Measurements from ENCODE around the gene NPHP1.
"Not testable (repeated sequence)": the region's sequence is repeated elsewhere in the genome, so short reads cannot be mapped to it uniquely, and the experiment has no call there.

NPHP1 gene

DNA sequence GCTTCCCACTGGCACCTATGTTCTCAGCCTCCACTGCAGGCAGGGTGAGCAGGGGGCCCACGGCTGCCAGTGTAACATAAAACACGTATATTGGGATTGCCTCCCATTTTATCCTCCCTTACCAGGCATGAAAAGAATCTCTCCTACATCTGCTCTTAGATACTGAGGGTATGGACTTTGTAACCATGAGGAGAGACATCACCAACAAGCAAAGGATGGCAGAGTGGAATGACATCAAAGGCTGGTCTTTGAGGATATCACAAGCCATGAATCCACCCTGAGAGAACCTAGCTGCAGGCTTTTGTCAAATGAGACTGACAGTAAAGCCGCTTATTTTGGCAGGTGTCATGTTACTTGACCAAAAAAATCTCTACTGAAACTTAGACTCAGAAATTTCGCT lies 7.4 kb downstream of the NPHP1 start:
- no peak for DNase-seq (ENCODE audit: low spot score)

DNA sequence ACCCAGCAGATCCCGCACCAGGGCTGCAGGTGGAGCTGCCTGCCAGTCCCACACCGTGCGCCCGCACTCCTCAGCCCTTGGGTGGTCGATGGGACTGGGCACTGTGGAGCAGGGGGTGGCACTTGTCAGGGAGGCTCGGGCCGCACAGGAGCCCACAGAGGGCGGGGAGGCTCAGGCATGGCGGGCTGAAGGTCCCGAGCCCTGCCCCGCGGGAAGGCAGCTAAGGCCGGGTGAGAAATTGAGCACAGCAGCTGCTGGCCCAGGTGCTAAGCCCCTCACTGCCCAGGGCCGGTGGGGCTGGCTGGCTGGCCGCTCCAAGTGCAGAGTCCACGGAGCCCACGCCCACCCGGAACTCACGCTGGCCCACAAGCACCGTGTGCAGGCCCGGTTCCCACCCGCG lies 14.6 kb downstream of the NPHP1 start:
- not testable (repeated sequence) for DNase-seq (ENCODE audit: low spot score)

DNA sequence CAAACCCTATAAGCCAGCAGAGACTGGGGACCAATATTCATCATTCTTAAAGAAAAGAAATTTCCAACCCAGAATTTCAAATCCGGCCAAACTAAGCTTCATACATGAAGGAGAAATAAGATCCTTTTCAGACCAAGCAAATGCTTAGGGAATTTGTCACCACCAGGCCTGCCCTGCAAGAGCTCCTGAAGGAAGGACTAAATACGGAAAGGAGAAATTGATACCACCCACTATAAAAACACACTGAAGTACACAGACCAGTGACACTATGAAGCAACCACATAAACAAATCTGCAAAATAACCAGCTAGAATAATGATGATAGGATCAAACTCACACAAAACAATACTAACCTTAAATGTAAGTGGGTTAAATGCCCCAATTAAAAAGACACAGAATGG lies 22.4 kb downstream of the NPHP1 start:
- no peak for DNase-seq (ENCODE audit: low spot score)

DNA sequence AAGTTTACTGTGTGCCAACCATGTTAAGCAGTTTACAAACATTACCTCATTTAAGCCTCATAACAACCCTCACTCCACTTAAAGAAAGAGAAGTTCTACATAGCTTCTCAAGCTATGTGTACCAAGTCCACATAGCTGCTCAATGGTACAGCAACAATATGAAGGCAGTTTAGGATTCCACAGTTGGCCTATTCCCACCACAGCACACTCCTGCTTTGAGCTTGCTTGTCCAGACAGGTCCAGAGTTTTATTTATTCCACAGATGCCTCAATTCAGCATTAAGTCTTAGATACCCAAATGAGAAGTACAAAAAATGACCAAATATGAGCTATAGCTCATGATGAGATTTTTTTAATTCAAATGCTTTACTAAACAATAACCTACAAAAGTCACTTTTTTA lies 24.8 kb downstream of the NPHP1 start:
- no peak for DNase-seq (ENCODE audit: low spot score)

DNA sequence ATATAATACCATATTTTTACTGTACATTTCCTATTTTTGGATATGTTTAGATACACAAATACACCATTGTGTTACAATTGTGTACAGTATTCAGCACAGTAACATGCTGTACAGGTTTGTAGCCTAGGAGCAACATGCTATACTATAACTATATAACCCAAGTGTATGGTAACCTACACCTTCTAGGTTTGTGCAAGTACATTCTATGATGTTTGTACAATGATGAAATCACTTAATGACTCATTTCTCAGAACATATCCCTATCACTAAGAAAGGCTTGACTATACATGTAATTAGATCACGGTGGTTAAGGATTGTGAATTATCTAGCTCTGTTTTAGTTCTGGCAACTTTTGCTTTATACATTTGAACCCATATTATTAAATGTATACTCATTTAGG lies 31.3 kb downstream of the NPHP1 start:
- no peak for DNase-seq (ENCODE audit: low spot score)

DNA sequence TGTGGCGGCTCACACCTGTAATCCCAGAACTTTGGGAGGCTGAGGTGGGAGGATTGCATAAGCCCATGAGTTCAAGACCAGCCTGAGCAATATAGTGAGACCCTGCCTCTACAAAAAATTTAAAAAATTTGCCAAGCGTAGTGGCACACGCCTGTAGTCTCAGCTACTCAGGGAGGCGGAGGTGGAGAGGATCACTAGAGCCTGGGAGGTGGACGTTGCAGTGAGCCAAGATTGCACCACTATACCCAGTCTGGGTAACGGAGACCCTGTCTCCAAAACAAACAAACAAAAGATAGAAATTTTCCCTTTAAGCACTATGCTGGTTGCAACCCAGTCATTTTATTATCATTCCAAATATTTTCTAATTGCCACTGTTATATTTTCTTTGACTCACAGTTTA lies 32.3 kb downstream of the NPHP1 start:
- no peak for DNase-seq (ENCODE audit: low spot score)

DNA sequence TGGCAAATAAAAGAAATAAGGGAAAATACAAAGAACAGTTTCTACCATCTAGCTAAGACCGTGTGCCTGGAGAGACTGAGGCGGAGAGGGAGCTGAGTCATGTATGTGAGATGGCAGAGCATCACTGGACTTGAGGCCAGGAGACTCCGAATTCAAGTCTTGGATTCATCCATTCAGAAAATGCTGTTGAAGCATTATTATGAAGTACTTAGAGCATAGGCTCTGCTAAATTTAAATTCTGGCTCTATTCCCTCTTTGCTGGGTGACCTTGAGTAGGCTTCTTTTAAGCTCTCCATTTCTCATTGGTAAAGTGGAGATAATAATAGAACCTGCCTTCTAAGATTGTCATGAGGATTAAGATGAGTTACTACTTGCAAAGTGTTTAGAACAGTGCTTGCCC lies 34.7 kb downstream of the NPHP1 start:
- DNase-seq (ENCODE audit: low spot score): no peak

DNA sequence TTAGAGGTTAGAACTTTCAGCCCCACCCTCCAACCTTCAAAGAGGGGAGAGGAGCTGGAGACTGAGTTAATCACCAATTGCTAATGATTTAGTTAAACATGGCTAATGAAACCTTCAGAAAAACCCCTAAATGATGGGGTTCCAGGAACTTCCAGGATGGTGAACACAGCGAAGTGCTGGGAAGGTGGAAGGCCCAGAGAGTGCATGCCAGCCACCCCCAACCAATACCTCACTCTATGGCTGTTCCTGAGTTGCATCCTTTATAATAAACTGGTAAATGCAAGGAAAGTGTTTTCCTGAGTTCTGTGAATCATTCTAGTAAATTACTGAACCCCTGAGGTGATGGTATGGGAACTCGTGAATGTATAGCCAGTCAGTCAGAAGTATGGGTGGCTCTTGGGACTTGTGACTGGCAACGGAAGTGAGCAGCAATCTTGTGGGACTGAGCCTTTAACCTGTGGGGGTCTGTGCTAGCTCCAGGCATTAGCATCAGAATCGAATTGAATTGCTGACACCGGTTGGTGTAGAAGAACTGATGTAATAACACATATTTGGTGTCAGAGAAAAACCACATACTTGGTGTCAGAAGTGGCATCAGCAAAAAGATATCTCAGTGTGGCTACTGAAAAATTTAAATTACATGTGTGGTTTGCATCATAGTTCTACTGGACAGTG lies 37.4 kb downstream of the NPHP1 start:
- no peak for DNase-seq (ENCODE audit: low spot score)

DNA sequence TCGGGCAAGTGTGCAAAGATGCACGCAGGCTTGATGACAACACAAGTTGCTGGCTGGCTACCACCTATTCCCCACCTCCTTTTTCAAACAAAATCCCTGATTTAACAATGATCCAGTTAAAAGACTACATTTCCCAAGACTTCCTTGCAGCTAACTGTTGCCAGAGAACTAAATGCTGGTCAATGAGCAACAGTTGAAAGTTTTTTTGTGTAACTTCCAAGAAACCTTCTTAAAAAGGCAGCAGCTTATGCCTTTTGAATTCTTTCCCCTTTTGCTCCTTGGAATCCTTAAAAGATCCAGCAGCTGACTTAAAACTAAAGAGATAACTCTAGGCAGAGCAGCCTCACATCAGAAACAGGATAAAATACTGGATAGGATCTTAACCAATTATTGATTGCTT lies 38.5 kb downstream of the NPHP1 start:
- no peak for DNase-seq (ENCODE audit: low spot score)

DNA sequence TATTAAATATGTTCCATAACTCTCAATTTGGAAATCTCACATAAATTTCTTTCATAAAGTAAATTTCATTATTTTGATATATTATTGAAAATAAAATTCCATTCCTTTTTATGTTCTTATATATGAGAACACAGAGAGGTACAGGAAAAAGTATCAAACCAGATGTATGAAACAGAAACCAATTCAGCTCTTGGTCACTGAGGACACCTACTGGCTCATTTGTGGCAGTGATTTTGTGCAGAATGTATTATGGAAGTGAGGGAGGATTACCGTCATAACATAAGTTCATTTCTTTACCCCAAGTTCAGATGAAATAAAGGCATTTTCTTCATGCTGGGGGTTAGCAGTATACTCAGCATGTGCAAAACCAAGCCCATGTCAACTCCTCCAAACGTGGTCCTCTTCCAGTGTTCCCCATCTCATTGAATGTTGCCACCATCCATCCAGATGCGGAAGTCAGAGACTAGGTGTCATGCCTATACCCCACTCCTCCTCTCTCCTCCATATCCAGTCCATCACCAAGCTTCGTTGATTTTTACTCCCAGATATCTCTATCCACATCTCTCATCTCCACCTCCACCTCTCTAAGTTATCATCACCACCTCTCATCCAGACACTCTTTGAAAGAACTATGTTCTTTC lies 47.5 kb downstream of the NPHP1 start:
- DNase-seq (ENCODE audit: low spot score): no peak

DNA sequence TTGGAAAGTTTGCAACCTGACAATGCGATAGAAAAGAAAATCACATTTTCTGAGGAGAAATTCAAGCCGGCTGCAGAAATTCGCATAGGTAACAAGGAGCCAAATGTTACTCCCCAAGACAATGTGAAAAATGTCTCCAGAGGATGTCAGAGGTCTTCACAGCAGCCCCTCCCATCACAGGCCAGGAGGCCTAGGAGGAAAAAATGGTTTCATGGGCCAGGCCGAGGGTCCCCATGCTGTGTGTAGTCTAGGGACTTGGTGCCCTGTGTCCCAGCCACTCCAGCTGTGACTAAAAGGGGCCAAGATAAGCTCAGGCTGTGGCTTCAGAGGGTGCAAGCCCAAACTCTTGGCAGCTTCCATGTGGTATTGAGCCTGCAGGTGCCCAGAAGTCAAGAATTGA lies 50.0 kb downstream of the NPHP1 start:
- DNase-seq (ENCODE audit: low spot score): not testable (repeated sequence)

DNA sequence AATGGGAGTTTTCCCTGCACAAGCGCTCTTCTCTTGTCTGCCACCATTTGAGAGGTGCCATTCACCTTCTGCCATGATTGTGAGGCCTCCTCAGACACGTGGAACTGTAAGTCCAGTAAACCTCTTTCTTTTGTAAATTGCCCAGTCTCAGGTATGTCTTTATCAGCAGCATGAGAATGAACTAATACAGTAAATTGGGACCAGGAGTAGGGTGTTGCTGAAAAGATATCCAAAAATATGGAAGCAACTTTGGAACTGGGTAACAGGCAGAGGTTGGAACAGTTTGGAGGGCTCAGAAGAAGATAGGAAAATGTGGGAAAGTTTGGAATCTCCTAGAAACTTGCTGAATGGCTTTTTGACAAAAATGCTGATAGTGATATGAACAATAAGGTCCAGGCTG lies 50.6 kb downstream of the NPHP1 start:
- DNase-seq (ENCODE audit: low spot score): not testable (repeated sequence)

DNA sequence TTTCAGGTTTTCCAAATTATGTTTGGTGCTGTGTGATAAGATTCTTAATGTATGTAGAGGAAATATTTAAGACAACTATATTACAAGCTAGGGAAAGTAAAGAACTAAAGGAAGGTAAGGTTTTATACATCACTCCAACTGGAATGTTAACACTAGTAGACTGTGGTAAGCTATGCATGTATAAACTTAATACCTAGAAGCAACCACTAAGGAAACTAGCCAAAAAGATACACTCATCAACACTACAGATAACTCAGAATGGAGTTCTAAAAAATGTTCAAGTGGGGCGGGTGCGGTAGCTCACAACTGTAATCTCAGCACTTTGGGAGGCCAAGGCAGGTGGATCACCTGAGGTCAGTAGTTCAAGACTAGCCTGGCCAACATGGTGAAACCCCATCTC lies 51.4 kb downstream of the NPHP1 start:
- no peak for DNase-seq (ENCODE audit: low spot score)

DNA sequence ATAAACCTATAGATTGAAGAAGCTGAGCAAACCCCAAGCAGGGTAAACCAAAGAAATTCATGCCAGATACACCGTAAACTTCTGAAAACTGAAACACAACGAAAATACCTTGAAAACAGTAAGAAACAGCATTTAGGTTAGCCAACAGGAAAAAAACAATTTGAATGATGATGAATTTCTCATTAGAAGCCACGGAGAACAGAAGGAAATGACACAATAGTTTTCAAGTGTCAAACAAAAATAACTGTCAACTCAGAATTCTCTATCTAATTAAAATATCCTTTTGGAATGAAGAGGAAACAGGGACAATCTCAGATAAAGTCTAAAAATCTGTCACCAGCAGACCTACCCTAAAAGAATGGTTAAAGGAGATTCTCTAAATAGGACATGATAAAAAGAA lies 51.9 kb downstream of the NPHP1 start:
- no peak for DNase-seq (ENCODE audit: low spot score)

DNA sequence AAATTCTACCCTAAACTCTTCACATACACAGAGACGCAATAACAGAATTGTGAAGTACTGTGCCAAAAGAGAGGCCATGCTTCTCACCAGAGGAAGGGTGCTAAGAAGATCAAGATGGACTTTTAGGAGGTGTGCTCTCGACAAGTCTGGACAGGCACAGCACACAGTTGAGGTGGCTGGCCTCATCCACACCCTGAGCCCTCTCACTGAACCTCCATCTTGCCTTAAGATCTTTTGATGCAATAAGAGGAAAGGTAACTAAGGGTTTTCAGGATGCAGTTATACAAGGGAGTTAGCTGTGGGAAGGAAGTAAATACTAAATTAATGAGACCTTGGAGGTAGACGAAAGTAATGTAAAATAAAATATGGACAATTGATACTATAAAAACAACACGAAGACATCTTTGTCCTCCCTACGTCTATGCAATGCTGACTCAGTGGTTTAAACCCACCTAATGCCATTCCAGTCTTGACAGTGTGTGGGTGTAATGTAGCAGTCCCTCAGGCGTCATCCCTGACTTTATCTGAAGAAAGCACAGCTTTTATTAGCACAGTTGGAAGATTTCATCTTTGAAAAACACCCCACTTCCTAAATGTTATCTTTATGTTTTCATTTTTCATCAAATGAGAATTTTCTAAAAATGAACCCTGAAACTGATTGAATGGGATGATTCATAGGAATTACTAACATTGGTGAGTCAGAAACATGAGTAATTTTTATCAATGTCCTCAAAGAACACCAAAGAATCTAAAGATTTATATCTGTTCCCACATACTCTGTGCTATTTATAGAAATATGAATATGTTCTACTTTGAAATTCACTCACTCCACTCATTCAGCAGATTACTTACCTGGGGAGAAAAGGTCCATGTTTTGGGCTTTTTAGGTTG lies 55.2 kb downstream of the NPHP1 start:
- DNase-seq (ENCODE audit: low spot score): no peak

DNA sequence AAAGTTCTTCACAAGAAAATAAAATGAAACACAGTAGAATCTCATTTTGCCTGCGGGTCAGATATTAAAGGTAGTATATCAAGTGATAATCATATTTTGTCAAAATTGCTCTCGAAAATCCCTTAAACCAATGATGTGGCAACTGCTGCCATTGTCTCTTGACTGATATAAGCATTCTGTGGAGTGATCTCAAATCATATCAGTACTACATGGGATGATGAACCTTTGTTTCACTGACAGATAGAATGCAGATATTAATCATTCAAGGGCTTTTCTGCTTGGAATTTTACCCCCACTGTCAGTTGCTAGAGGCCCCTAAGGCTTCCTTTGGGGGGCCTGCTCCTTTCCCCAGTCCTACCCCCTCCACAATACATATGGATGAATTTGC lies 57.9 kb downstream of the NPHP1 start:
- no peak for DNase-seq (ENCODE audit: low spot score)

DNA sequence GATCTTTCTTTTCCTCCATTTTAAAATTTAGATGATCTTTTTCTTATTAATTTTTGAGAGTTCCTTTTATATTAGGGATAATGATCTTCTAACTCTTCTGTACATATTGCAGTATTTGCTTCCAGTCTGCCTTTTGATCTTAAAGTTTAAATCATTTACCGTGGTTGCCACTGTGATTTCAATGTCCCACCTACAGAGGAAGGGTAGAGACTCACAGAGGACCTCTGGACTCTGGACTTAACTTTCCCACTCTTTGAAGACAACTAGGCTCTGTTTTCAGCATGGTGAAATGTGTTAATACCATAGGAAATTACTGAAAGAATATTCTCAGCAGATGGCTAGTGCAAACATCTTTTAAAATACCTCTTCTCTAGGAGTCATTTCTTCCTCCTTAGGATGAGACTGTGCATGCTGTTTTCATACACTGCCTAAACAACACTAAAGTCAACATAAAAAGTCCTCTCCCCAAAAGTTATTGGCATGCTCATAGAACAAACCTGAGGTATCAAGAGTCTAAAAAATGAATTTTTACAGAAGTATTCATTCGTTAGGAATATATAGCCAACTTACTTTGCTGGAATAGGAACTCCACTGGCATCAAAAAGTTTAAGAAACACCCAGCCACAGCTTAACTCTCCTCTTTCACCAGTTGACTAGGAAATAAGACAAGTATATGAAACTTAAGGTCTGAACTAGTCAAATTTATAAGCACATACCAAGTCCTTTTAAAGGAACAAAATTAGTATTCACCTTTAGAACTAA lies 58.4 kb downstream of the NPHP1 start:
- DNase-seq (ENCODE audit: low spot score): no peak

DNA sequence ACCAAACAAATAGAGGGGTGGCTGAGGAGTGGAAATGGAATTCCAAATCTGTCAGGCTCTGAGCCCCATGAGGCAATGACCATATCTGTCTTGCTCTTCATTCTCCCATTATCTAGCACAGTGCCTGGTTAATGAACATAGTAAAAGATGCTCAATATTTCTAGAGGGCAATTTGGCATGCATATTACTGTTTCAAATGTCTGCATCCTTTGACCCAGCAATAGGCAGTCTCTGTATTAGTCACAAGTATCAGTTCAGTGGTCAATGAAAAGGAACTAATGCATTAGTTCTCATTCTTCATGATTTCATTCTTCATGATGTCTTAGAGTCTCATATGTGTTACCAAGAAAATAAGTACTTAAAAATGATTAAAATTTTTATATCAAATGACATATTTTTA lies 60.8 kb downstream of the NPHP1 start:
- no peak for DNase-seq (ENCODE audit: low spot score)

DNA sequence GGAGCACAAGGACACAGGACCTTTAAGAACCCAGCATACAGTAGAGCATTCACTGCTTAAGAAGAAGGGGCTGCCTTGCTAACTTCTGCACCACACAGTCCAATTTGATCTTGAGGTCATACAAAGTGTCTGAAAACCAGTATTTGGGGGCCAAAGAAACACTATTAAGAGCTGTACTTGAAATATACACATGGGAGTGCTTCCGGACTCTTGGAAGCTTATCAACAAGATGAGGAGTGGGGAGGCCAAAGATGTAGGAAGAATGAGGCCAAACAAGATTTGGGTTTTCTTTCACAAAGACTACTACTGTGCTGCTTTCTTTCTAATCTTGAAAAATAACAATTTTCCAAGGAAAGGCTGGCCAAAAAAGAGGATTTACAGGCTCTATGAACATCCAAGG lies 64.4 kb downstream of the NPHP1 start:
- DNase-seq (ENCODE audit: low spot score): no peak

DNA sequence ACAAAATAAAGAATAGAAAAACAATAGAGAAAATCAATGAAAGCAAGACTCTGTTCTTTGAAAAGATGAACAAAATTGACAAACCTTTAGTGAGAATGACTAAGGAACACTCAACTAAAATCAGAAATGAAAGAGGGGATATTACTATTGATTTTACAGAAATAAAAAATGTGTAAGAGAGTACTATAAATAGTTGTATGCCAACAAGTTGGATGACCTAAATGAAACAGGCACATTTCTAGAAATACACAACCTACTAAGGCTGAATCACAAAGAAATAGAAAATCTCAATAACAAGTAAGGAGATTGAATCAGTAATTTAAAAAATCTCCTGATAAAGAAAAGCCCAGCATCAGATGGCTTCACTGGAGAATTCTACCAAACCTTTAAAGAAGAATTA lies 70.8 kb downstream of the NPHP1 start:
- no peak for DNase-seq (ENCODE audit: low spot score)

DNA sequence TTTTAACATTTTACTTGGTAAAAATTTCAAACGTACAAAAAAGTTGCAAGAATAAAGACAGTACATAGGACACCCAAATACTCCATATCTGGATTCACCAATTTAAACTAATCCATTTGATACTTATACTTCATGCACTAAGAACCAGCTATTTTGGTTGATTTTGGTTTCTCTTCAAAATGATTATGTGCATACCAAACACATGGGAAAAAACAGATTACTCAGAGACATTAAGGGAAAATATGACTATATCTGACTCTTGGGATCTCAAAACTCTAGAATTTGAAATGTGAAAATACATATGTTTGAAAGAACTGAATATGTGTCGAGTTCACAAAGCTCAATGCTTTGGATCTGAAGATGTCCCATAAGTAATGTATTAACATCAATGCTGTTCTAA lies 73.6 kb downstream of the NPHP1 start:
- DNase-seq (ENCODE audit: low spot score): no peak

DNA sequence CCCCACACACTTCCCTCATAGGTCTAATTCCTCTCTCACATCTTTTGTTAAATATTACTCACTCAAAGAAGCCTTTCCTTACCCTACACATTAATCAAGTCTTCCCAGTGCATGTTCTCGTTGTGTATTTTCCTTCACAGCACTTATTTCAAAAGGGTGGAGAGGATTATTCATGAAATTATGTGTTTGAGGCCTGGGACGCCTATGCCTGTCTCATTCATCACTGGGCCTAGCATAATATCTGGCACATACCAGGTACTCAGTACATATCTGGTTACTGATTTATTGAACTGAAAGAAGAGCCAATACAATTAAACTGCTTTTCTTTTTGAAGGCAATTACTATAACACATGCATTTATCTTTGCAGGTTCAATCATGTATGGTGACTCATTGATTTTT lies 74.1 kb downstream of the NPHP1 start:
- no peak for DNase-seq (ENCODE audit: low spot score)

DNA sequence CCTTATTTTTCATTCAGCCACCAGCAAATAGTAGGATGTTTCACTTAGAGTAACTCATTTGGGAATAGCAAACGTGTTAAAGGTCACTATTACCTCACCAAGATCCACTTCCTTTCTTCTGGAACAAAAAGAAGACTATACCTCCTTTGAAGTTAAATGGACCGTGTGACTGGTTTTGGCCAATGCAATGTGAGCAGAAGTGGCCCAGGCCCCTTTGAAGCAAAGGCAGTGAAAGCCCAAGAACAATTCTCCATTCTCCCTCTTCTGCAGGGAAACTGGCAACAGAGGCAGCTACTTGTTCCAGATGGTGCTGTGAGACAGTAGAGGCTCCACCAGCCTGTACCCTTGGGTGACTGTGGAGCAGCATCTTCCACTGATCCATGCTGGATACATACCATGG lies 77.9 kb downstream of the NPHP1 start:
- no peak for DNase-seq (ENCODE audit: low spot score)
